Measurements from ENCODE around the gene TPPP3. TPM values are rescaled to one million over a fixed set of nuclear protein-coding genes. Genes with fewer than 3 reads are reported as not detected.

Gene TPPP3
- total RNA-seq, 4 donors from 2014 or later: 29.6 to 197 (median 89.7) TPM

- no peak overlapping the region for H3K4me3 ChIP-seq (ENCODE audit: low read depth, poor library complexity, severe bottlenecking)
Observed at GRCh38 chr16:67432506-67432890, 39.2 kb upstream of the TPPP3 start.

GRCh38 chr16:67431775-67432505 is 38.6 kb upstream of the TPPP3 start:
- TF ChIP-seq CTCF (IDR thresholded peaks at IDR 0.05) (no peak), POLR2A (IDR thresholded peaks at IDR 0.05) (no peak)
- intact Hi-C loops (cut with DNase I; ENCODE audit: low total_unique reads): no loop called here
- WGBS, 2 donors: 36 to 41% methylated on average over 12 of the region's 13 CpGs
- peak overlapping the region; percentile 20 for H3K4me3 ChIP-seq (ENCODE audit: low read depth, poor library complexity, severe bottlenecking)
- DNase-seq (ENCODE audit: low spot score in 2 of 2): no peak

More at GRCh38 chr16:67432506-67432890, 39.2 kb upstream of the TPPP3 start:
- no peak for DNase-seq (ENCODE audit: low spot score in 2 of 2)
- TF ChIP-seq POLR2A (IDR thresholded peaks at IDR 0.05) (no peak), CTCF (IDR thresholded peaks at IDR 0.05) (no peak)
- intact Hi-C loops (cut with DNase I; ENCODE audit: low total_unique reads): no loop called here
- 80 to 81% methylated on average over 5 of the region's 5 CpGs for WGBS, 2 donors

GRCh38 chr16:67430977-67431774 is 37.9 kb upstream of the TPPP3 start, which contains the start of gene HSD11B2:
Gene HSD11B2, plus strand, starts transcription at chr16:67431121. Its CDS starts 128 bp downstream, at chr16:67431249.
- peak within 1 kb of the TSS; percentile 20 for H3K4me3 ChIP-seq (ENCODE audit: low read depth, poor library complexity, severe bottlenecking)
- TF ChIP-seq CTCF (IDR thresholded peaks at IDR 0.05) (no peak), POLR2A (IDR thresholded peaks at IDR 0.05) (no peak)
- 2 to 6% methylated on average over 8 to 41 of the region's 87 CpGs for WGBS, 2 donors
- intact Hi-C loops (cut with DNase I; ENCODE audit: low total_unique reads): no loop called here
- DNase-seq (ENCODE audit: low spot score in 2 of 2): peak in 1 of 2 donors; percentile 91

GRCh38 chr16:67430504-67430976 is 37.2 kb upstream of the TPPP3 start:
- 4 to 5% methylated on average over 9 to 50 of the region's 53 CpGs for WGBS, 2 donors
- intact Hi-C loops (cut with DNase I; ENCODE audit: low total_unique reads): no loop called here
- TF ChIP-seq POLR2A (IDR thresholded peaks at IDR 0.05): no peak
- TF ChIP-seq CTCF (IDR thresholded peaks at IDR 0.05): no peak
- DNase-seq (ENCODE audit: low spot score in 2 of 2): no peak
- H3K4me3 ChIP-seq (ENCODE audit: low read depth, poor library complexity, severe bottlenecking): peak overlapping the region; percentile 17

- peak overlapping the region; percentile 17 for H3K4me3 ChIP-seq (ENCODE audit: low read depth, poor library complexity, severe bottlenecking)
- intact Hi-C loops (cut with DNase I; ENCODE audit: low total_unique reads): loop anchor here (5.0 kb wide), 1 partner anchor 37 kb away; no protein-coding TSS in a partner anchor
- no peak for DNase-seq (ENCODE audit: low spot score in 2 of 2)
- TF ChIP-seq CTCF (IDR thresholded peaks at IDR 0.05) (no peak), POLR2A (IDR thresholded peaks at IDR 0.05) (no peak)
- 37 to 42% methylated on average over 9 to 12 of the region's 13 CpGs for WGBS, 2 donors
Observed at GRCh38 chr16:67429799-67430503, 36.7 kb upstream of the TPPP3 start.

All from lower leg skin (tissue), 4 donors.